Hepatocyte (in vitro differentiated cells): Measurements from ENCODE around the gene CTRB2. TPM values are rescaled to one million over a fixed set of nuclear protein-coding genes. Genes with fewer than 3 reads are reported as not detected.

Experiments
- DNase-seq: peaks from one replicate; pipeline ENCODE4 v3.0.0-alpha.2; 2016; ENCODE audit warnings: low spot score
- H2AFZ ChIP-seq: fragments of 200-600 bp; sonication (generic); 2 replicates; pipeline ENCODE4 v1.6.0; 2016; ENCODE audit warnings: antibody characterized with exemption, mild to moderate bottlenecking
- H3K27ac ChIP-seq: fragments of 200-600 bp; sonication (generic); 2 replicates; pipeline ENCODE4 v1.5.1; 2016; ENCODE audit warnings: mild to moderate bottlenecking
- H3K27me3 ChIP-seq: fragments of 200-600 bp; sonication (generic); 2 replicates; pipeline ENCODE4 v1.6.1; 2016
- H3K36me3 ChIP-seq: fragments of 200-600 bp; sonication (generic); replicated peaks from 2 replicates; pipeline ENCODE4 v1.5.1; 2016; ENCODE audit warnings: low read depth; ENCODE audit not compliant: insufficient read depth
- H3K4me1 ChIP-seq: fragments of 200-600 bp; sonication (generic); 2 replicates; pipeline ENCODE4 v1.5.1; 2016; ENCODE audit warnings: mild to moderate bottlenecking, moderate library complexity; ENCODE audit not compliant: insufficient read depth
- H3K4me2 ChIP-seq: fragments of 200-600 bp; sonication (generic); 2 replicates; pipeline ENCODE4 v1.6.0; 2016
- H3K4me3 ChIP-seq: fragments of 200-600 bp; sonication (generic); 2 replicates; pipeline ENCODE4 v1.5.1; 2016; ENCODE audit warnings: mild to moderate bottlenecking
- H3K79me2 ChIP-seq: fragments of 200-600 bp; sonication (generic); 2 replicates; pipeline ENCODE4 v1.6.0; 2017; ENCODE audit warnings: mild to moderate bottlenecking
- H3K9me2 ChIP-seq: fragments of 200-600 bp; sonication (generic); replicated peaks from 2 replicates; pipeline ENCODE4 v1.6.0; 2017; ENCODE audit warnings: mild to moderate bottlenecking; ENCODE audit not compliant: insufficient read depth
- H3K9me3 ChIP-seq: fragments of 200-600 bp; sonication (generic); 2 replicates; pipeline ENCODE4 v1.5.1; 2016; ENCODE audit warnings: low read depth, mild to moderate bottlenecking
- H4K20me1 ChIP-seq: fragments of 200-600 bp; sonication (generic); 2 replicates; pipeline ENCODE4 v1.6.0; 2016; ENCODE audit warnings: mild to moderate bottlenecking; ENCODE audit not compliant: insufficient read depth, poor library complexity, severe bottlenecking
- EZH2 ChIP-seq: fragments of 200-600 bp; sonication (generic); IDR thresholded peaks from 2 replicates; pipeline ENCODE4 v1.6.1; 2016; ENCODE audit warnings: antibody characterized with exemption, mild to moderate bottlenecking, borderline replicate concordance
- EZH2phosphoT487 ChIP-seq: fragments of 200-600 bp; sonication (generic); IDR thresholded peaks from one replicate; pipeline ENCODE4 v1.6.1; 2018; ENCODE audit warnings: antibody characterized with exemption, mild to moderate bottlenecking, low read depth, moderate library complexity; ENCODE audit not compliant: unreplicated experiment, severe bottlenecking
- WGBS: methylation state at CpG from one replicate; pipeline ENCODE4 v1.1.6; 2016; ENCODE audit warnings: low lambda C conversion rate; ENCODE audit errors: missing lambda C conversion rate; 5-methylcytosine and 5-hydroxymethylcytosine counted together
- polyA plus RNA-seq: library from polyadenylated mRNA; unstranded; fragments of >200 nt; fragmentation: Nextera tagmentation; extraction: Ambion mirVana; gene quantifications from 2 replicates; pipeline ENCODE4 v1.2.1, GENCODE V29; 2016
- total RNA-seq: library from RNA; depleted of rRNA; stranded (reverse); fragments of >200 nt; gene quantifications from 2 replicates; pipeline ENCODE4 v1.2.3, GENCODE V29; 2014
- TF ChIP-seq, protein P1 (sequence below): fragments of 200-600 bp; sonication (generic); IDR thresholded peaks from 2 replicates; pipeline ENCODE4 v1.5.1; 2016; ENCODE audit warnings: antibody characterized with exemption, mild to moderate bottlenecking; ENCODE audit not compliant: poor library complexity

The CTRB2 gene
- total and polyA plus RNA-seq, 2 experiments from 2014 or later = 0.44 TPM; not detected in 1

DNA sequence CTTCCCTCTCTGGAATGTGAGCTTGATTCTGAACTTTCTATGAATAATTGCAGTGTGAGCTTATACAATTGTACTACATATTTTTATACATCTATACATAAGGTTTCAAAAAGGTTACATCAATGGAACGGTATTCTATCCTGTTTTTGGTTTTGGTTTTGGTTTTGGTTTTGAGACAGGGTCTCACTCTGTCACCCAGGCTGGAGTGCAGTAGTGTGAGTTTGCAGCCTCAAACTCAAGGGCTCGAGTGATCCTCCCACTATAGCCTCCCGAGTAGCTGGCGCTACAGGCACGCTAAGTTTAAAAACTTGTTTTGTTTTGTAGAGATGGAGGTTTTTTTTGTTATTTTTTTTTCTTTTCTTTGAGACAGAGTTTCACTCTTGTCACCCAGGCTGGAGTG lies 12.9 kb upstream of the CTRB2 start:
- Histone ChIP-seq H3K36me3 (no peaks in the 10 kb centered on the region), H3K27ac (no peak overlapping the region), H4K20me1 (no peaks in the 10 kb centered on the region), H3K27me3 (no peaks in the 10 kb centered on the region), H3K4me3 (no peak overlapping the region), H3K9me2 (no peaks in the 10 kb centered on the region), H3K9me3 (no peaks in the 10 kb centered on the region), H3K4me1 (no peaks in the 10 kb centered on the region), H2AFZ (no peak overlapping the region), H3K4me2 (no peak overlapping the region), H3K79me2 (no peaks in the 10 kb centered on the region)
- TF ChIP-seq, protein P1, sequence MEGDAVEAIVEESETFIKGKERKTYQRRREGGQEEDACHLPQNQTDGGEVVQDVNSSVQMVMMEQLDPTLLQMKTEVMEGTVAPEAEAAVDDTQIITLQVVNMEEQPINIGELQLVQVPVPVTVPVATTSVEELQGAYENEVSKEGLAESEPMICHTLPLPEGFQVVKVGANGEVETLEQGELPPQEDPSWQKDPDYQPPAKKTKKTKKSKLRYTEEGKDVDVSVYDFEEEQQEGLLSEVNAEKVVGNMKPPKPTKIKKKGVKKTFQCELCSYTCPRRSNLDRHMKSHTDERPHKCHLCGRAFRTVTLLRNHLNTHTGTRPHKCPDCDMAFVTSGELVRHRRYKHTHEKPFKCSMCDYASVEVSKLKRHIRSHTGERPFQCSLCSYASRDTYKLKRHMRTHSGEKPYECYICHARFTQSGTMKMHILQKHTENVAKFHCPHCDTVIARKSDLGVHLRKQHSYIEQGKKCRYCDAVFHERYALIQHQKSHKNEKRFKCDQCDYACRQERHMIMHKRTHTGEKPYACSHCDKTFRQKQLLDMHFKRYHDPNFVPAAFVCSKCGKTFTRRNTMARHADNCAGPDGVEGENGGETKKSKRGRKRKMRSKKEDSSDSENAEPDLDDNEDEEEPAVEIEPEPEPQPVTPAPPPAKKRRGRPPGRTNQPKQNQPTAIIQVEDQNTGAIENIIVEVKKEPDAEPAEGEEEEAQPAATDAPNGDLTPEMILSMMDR = no peak
- TF ChIP-seq EZH2 = no peak
- no peak for DNase-seq
- 95% methylated on average over 5 of the region's 5 CpGs for WGBS

DNA sequence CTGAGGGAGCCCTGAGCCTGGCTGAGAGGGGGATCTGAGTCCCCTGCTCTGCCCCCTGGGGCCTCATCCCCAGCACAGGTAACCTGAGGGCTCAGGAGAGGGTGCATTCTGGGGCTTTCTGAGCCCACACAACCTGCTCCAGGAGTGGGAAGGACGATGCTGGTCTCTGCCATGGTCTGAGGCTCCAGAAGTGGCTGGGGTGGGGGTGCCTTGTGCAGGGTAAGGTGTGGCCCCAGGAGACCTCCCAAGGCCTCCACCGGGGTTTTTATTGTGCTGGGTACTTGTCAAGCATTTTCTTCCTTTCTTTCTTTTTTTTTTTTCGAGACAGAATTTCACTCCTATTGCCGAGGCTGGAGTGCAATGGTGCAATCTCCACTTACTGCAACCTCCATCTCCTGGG lies 12.1 kb upstream of the CTRB2 start:
- TF ChIP-seq, protein P1 = no peak
- TF ChIP-seq EZH2phosphoT487 (no peak), EZH2 (no peak)
- H2AFZ ChIP-seq = no peak overlapping the region
- H3K36me3 ChIP-seq = no peaks in the 10 kb centered on the region
- DNase-seq = peak; percentile 3
- H3K9me2 ChIP-seq = no peaks in the 10 kb centered on the region
- H3K4me3 ChIP-seq = no peak overlapping the region
- H3K27ac ChIP-seq = no peak overlapping the region
- no peaks in the 10 kb centered on the region for H4K20me1 ChIP-seq
- no peak overlapping the region for H3K4me2 ChIP-seq
- H3K79me2 ChIP-seq = no peaks in the 10 kb centered on the region
- 92% methylated on average over 4 of the region's 4 CpGs for WGBS
- H3K4me1 ChIP-seq = no peaks in the 10 kb centered on the region
- H3K9me3 ChIP-seq = no peaks in the 10 kb centered on the region
- H3K27me3 ChIP-seq = no peaks in the 10 kb centered on the region

DNA sequence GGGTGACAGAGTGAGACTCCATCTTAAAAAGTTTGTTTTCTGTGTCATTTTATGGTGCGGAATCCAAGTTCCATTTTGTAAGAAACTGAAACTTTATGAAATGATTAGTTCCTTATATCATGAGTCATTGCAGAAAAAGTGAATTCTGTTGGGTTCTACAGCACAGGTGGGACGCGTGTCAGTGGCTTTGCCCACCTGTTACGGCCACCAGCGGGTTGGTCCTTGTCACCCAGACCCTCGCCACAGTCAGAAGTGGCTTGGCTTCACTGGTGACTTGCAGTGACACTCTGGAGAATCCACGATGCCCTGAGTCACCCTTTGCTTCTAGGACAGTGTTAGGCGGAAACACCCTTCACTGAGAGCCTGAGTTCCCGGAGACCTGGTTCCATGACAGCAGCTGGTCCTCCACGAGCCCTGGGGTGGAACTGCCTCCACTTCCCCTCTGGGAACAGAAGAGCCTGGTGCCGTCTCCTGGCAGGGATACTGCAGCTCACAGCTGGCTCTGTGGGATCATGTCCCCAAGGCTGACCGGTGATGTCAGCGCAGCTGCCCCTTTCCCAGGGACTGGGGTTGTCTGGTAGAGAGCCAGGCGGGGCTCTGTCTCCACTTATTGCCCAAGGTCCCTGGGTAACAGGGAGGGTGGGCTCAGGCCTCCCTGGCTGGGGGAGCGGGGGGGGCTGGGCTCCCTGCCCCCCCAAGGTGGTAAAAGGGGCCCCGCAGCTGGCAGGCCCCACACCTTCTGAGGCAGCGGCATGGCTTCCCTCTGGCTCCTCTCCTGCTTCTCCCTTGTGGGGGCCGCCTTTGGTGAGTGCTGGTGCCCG lies 11.5 kb upstream of the CTRB2 start, which contains the start of gene CTRB1:
Gene CTRB1 (plus strand): TSS at position 733 of the 821 bp plus-strand sequence. CDS start 20 bp downstream, at position 753.
- TF ChIP-seq EZH2 (no peak), EZH2phosphoT487 (no peak)
- TF ChIP-seq, protein P1 = no peak
- Histone ChIP-seq H3K9me3 (no peaks in the 10 kb centered on the region), H3K9me2 (no peaks in the 10 kb centered on the region), H3K4me1 (no peaks in the 10 kb centered on the region), H4K20me1 (no peaks in the 10 kb centered on the region), H3K27ac (no peak within 1 kb of the TSS), H3K27me3 (no peaks in the 10 kb centered on the region), H3K36me3 (no peaks in the 10 kb centered on the region), H3K4me3 (no peak within 1 kb of the TSS), H3K4me2 (no peak within 1 kb of the TSS), H2AFZ (no peak within 1 kb of the TSS), H3K79me2 (no peaks in the 10 kb centered on the region)
- 91% methylated on average over 17 of the region's 19 CpGs for WGBS
- DNase-seq = peak; percentile 4
